ENCODE data around the gene MAST4. TPM values are rescaled to one million over a fixed set of nuclear protein-coding genes. Genes with fewer than 3 reads are reported as not detected.

Gene MAST4
- total and polyA plus RNA-seq, 2 of the 13 experiments (the other 11 are each of a cell fraction or from before 2014, with no cell fraction given), result 3.4 to 3.7 TPM

DNA sequence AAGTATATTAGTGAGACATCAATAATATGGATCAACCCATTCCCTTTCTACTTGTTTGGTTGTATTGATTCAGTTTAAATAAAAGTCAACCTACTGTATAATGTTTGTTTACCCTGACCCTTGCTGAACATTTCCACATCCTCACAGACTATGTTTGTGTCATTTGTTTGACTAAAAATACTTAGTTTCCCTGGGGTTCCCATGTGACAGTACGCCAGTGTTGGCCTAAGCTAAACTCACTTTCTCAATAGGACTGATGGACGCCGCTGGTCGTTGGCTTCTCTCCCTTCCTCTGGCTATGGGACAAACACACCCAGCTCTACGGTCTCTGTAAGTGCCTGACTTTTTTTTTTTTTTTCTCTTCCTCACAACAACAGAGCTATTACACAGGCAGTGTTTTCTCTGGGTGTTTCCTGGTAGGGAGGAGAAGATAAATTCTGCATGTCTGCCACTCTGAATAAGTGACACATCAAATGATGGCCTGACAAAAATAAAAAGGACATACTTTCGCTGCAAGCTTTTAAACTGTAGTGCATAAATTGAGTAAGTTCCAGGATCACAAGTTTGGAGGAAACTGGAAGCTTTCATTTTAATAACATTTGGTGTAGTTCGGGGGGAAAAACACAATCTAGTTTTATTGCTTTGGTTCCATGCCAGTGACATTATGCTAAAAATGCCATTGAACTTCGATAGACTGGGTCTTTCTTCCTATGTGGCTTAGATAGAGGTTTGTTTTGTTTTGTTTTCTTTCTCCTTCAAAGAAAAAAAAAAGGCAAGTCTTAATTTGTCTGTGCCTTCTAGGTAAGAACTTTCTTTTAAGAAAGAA lies 499.4 kb downstream of the MAST4 start (continued):
- TF ChIP-seq, protein P1, sequence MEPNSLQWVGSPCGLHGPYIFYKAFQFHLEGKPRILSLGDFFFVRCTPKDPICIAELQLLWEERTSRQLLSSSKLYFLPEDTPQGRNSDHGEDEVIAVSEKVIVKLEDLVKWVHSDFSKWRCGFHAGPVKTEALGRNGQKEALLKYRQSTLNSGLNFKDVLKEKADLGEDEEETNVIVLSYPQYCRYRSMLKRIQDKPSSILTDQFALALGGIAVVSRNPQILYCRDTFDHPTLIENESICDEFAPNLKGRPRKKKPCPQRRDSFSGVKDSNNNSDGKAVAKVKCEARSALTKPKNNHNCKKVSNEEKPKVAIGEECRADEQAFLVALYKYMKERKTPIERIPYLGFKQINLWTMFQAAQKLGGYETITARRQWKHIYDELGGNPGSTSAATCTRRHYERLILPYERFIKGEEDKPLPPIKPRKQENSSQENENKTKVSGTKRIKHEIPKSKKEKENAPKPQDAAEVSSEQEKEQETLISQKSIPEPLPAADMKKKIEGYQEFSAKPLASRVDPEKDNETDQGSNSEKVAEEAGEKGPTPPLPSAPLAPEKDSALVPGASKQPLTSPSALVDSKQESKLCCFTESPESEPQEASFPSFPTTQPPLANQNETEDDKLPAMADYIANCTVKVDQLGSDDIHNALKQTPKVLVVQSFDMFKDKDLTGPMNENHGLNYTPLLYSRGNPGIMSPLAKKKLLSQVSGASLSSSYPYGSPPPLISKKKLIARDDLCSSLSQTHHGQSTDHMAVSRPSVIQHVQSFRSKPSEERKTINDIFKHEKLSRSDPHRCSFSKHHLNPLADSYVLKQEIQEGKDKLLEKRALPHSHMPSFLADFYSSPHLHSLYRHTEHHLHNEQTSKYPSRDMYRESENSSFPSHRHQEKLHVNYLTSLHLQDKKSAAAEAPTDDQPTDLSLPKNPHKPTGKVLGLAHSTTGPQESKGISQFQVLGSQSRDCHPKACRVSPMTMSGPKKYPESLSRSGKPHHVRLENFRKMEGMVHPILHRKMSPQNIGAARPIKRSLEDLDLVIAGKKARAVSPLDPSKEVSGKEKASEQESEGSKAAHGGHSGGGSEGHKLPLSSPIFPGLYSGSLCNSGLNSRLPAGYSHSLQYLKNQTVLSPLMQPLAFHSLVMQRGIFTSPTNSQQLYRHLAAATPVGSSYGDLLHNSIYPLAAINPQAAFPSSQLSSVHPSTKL (CRISPR knock-in tag; IDR thresholded peaks at IDR 0.05), result peak; percentile 83
- TF ChIP-seq TRIM22 (IDR thresholded peaks at IDR 0.05) (no peak), TEAD3 (CRISPR knock-in tag; optimal IDR thresholded peaks at IDR 0.05; ENCODE audit: borderline replicate concordance) (peak; percentile 51), ZNF607 (CRISPR knock-in tag; IDR thresholded peaks at IDR 0.05; ENCODE audit: borderline replicate concordance) (peak; percentile 38; the same call in 1 of the 2 replicates), MIER3 (CRISPR knock-in tag; IDR thresholded peaks at IDR 0.05; ENCODE audit: borderline replicate concordance) (peak; percentile 63; the same call in 1 of the 2 replicates), IRF2 (CRISPR knock-in tag; IDR thresholded peaks at IDR 0.05) (peak; percentile 62; the same call in 1 of the 2 replicates), ZNF430 (CRISPR knock-in tag; IDR thresholded peaks at IDR 0.05) (no peak), U2AF1 (optimal IDR thresholded peaks at IDR 0.05; ENCODE audit: low read depth, low read length) (no peak), SALL1 (CRISPR knock-in tag; IDR thresholded peaks at IDR 0.05) (peak; percentile 79), ZNF468 (CRISPR knock-in tag; IDR thresholded peaks at IDR 0.05) (no peak), CBX5 (CRISPR knock-in tag; IDR thresholded peaks at IDR 0.05; ENCODE audit: borderline replicate concordance) (peak; percentile 54; the same call in 1 of the 2 replicates), FOXP1 (IDR thresholded peaks at IDR 0.05) (peak; percentile 52; the same call in 1 of the 2 replicates), FOXP1 (CRISPR knock-in tag; IDR thresholded peaks at IDR 0.05) (peak; percentile 83; the same call in 1 of the 2 replicates), NFE2L1 (CRISPR knock-in tag; IDR thresholded peaks at IDR 0.05; ENCODE audit: borderline replicate concordance) (no peak), ZMYM2 (CRISPR knock-in tag; IDR thresholded peaks at IDR 0.05) (0 out of 2 replicates have a peak, but pooled peaks have one; percentile 35), TCF7 (IDR thresholded peaks at IDR 0.05; ENCODE audit: low read depth) (peak; percentile 41; the same call in 1 of the 2 replicates), ZFP41 (CRISPR knock-in tag; IDR thresholded peaks at IDR 0.05; ENCODE audit: borderline replicate concordance) (no peak), ZNF34 (CRISPR knock-in tag; IDR thresholded peaks at IDR 0.05; ENCODE audit: borderline replicate concordance) (no peak), HOXA7 (CRISPR knock-in tag; IDR thresholded peaks at IDR 0.05) (no peak), HOXA5 (CRISPR knock-in tag; IDR thresholded peaks at IDR 0.05) (no peak)
- TF ChIP-seq, protein P2, sequence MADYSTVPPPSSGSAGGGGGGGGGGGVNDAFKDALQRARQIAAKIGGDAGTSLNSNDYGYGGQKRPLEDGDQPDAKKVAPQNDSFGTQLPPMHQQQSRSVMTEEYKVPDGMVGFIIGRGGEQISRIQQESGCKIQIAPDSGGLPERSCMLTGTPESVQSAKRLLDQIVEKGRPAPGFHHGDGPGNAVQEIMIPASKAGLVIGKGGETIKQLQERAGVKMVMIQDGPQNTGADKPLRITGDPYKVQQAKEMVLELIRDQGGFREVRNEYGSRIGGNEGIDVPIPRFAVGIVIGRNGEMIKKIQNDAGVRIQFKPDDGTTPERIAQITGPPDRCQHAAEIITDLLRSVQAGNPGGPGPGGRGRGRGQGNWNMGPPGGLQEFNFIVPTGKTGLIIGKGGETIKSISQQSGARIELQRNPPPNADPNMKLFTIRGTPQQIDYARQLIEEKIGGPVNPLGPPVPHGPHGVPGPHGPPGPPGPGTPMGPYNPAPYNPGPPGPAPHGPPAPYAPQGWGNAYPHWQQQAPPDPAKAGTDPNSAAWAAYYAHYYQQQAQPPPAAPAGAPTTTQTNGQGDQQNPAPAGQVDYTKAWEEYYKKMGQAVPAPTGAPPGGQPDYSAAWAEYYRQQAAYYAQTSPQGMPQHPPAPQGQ (CRISPR knock-in tag; IDR thresholded peaks at IDR 0.05; ENCODE audit: borderline replicate concordance), result no peak

Measured in HepG2 (cell line).